ENCODE measurements around the gene BACE2.
"Not testable (repeated sequence)": the region's sequence is repeated elsewhere in the genome, so short reads cannot be mapped to it uniquely, and the experiment has no call there.

BACE2 gene

DNA sequence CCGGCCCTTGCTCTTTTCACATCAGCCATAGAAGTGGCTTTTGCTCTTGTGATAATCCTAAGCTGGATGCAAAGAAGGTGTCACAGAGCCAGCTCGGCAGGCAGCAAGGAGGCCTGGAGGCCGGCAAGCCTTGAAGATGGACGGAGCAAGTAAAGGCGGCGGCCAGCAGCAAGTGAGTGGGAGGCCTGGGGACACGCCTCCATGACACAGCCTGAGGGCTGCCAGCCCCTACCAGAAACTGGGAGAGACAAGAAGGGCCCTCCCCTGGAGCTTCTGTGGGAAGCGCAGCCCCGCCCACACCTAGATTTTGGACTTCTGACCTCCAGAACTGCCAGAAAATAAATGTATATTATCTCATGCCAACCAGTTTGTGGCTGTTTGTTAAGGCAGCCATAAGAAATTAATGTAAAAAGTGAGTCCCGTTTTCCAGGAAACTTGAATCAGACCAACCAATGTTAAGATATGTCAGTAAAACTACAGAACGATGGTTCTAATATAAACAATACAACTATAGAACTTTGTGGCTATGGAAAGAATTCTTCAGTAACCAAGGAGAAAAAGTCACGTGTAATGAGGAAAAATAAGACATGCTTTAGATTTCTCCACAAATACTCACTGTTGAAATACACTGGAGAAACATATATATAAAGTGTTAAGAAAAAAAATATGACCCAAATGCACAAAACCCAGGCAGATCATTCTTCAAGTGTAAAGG, 49.9 kb downstream of the BACE2 start:
- DNase-seq: no peak

DNA sequence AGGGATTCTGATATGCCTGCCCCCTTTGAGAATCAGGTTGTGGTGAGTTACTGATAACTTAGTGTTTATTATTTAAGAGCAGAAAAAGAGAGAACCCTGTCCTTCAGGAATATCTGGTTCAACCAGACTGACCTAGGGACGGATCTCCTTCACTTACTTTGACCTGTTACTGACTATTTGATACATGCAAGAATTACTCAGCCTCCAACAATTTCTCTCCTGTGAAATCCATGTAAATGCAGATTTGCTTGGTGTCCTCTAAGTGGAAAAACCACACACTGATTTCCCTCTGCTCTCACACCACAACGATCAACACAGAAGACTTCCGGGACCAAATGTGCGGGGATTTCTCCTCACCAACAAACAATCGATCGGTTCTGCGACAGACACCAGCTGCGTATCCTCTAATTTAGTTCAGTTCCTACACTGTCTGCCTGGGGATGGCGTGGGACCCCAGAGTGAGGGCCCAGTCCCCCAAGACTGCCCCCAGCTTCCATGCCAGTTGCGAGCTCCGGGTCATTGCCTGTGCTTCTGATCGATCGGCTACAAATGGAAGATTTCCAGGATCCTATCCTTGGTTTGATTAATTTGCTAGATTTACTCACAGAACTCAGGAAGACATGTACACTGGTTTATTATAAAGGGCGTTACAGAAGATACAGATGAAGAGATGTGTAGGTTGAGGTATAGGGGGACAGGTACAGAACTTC, 51.7 kb downstream of the BACE2 start:
- no peak for DNase-seq

DNA sequence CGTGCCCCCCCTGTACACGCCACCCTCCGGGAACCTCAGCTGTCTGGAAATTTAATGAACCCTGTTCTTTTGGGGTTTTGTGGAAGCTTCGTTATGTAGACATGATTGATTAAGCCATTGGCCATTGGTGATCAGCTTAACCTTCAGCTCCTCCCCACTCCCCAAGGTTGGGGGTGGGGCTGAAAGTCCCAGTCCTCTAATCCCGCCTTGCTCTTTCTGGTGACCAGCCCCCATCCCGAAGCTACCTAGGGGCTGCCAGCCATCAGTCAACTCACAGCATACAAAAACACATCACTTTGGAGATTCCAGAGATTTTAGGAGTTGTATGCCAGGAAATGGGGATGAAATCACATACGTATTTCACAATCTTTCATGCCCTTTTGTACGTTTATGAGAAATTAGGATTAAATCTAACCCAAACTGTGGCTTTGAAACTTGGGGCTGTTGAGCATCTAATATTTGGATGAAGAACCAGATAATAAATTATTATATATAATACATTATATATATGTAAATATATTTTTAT, 52.3 kb downstream of the BACE2 start:
- no peak for DNase-seq

DNA sequence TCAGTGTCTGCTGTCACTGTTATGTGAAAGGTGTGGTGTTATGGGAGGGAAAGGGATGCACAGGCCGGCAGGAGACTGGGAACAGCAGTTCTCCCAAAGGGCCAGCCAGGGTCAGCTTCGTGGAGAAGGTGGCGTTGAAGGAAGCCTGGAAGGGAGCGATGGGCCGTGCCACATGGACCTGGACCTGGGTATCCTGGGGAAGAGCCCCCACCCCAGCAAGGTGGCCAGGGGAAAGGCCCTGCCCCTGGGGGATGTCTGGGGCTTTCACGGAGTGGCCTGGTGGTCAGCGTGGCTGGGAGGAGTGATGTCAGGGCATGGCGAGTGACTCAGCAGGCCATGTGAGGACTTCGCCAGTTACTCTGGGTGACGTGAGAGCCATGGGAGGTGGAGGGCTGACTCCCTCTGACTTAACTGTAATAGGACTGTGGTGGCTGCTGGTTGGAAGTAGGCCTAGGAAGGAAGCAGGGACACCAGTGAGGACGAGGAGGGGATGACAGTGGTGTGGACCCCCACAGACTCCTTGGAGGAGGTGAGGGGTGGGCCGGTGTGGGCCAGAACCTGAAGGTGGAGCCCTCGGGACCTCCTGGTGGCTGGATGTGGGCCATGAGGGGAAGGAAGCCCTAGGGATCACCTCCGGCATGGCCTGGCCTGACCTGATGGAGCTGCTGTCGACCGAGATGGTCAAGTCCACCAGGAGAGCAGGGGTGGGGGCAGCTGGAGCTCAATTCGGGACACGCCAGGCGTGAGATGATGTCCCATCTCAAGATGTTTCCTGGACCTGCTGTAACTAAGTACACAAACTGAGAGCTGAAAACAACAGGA, 54.5 kb downstream of the BACE2 start:
- no peak for DNase-seq

GRCh38 chr21:41226853-41227252, 58.9 kb downstream of the BACE2 start:
- no peak for DNase-seq

- no peak for DNase-seq
These were observed 59.5 kb downstream of the BACE2 start for GRCh38 chr21:41227357-41228005.

GRCh38 chr21:41228006-41228370, 60.0 kb downstream of the BACE2 start:
- DNase-seq: no peak

DNA sequence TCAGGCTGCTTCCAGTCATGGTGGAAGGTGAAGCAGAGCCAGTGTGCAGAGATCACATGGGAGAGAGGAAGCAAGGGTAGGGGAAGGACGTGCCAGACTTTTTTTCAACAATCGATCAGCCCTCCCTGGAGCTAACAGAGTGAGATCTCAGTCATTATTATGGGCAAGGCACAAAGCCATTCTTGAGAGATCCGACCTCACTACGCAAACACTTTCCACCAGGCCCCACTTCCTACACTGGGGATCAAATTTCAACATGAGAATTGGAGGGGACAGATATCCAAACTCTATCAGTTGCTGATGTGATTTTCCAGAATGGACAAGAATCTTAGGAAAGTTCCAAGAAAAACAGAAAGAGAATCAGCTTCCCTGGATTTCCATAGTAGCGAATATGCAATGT, 60.5 kb downstream of the BACE2 start:
- DNase-seq: no peak

DNA sequence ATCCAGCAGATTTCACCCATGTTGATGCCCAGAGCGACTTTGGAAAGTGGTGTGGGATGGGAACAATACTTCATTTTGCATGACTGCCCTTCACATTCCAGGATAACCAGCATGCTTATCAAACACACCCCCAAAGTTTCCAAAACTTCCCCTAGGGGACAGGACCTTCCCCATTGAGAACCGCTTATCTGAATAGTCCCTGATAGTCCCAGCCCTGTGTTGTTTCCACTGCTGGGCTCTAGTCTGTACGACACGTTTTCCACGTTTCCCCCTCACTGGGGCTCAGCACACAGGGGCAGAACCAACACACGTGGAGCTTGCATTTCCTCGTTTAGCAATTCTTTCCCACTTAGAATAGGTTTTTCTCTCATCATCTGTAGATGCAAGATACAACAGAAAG, 61.0 kb downstream of the BACE2 start:
- DNase-seq: no peak

GRCh38 chr21:41229509-41230248, 61.7 kb downstream of the BACE2 start:
- DNase-seq: no peak

GRCh38 chr21:41230497-41230896, 62.5 kb downstream of the BACE2 start:
- DNase-seq: no peak

GRCh38 chr21:41231060-41231459, 63.1 kb downstream of the BACE2 start:
- no peak for DNase-seq

- no peak for DNase-seq
These were observed 64.1 kb downstream of the BACE2 start for GRCh38 chr21:41232013-41232412.

DNA sequence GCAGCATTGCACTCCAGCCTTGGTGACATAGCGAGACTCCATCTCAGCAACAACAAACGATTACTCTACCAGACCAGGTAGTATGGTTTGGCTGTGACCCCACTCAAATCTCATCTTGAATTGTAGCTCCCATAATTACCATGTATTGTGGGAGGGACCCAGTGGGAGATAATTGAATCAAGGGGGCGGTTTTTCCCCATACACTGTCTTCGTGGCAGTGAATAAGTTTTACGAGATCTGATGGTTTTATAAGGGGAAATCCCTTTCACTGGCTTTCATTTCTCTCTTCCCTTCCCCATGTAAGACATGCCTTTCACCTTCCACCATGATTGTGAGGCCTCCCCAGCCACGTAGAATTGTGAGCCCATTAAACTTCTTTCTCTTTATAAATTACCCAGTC, 66.0 kb downstream of the BACE2 start:
- no peak for DNase-seq

DNA sequence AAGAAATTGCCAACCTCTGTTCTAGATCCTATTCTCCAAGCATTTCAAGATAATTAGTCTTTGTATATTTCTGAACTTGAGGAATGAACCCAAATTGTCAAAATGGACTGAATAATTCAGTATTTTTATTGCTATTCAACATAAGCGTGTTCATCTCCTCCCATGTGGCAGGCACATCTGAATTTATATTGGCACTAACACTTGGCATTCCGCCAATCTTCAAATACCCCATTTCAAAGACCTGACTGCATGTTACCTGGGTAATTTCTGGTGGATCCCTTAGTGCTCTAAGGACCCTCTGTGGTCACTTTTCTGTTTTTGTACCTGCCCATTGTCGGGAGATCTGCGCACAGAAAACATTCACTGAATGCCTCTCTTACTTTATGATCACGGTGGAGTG, 66.6 kb downstream of the BACE2 start:
- DNase-seq: no peak

DNA sequence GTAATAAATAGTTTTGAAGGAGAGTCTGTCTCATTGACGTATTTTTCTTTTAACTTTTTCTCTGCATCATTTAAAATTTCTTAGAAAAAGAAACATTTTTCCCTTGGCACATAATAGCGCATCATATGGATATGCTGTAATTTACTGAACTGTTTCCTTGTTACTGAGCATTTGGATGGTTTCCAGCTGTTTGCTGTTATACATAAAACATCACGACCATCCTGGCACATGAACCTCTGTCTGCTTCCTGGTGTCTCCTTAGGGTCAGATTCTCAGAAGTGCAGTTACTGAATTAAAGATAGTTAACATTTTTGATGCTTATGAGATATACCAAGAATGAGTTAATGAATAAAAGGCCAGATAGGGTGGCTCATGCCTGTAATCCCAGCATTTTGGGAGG, 67.2 kb downstream of the BACE2 start:
- DNase-seq: no peak

- DNase-seq: no peak
These were observed 68.5 kb downstream of the BACE2 start for GRCh38 chr21:41236352-41236973.

GRCh38 chr21:41238081-41238796, 70.3 kb downstream of the BACE2 start:
- DNase-seq: not testable (repeated sequence)

DNA sequence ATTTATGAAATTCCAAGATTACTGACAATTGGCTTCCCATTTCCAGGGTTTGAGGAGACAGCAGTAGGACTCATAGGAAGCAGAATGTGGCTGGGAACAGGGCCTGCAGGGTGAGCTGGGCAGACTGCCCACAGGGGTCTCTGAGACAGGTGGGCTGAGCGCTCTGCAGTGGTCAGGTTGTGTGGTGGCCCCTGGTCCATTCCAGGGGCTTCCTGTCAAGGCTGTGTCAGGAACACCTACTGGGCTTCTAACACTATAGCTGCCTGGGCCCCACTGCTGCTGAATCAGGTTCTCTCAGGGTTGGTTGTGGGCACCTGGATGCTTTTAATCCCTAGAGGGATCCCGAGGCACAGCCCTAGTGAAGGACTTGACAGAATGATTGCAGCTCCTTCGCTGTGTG, 72.1 kb downstream of the BACE2 start:
- no peak for DNase-seq

DNA sequence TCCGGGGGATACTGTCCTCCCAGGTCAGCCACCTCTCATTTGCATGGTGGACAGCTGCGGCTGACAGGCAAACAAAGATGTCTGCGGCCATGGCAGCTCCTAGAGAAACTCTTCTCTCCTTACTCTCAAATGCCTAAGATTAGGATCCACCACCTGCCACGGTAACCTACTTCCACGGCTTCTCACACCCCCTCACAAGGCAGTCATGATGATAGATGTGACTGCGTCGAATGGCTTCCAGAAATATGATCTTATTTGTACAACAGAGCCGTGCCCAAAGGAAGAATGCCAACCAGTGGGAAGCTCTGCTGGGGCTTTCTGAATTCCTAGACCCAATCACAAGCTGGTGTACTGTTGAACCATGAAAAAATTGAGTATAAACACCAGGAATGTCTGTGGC, 73.4 kb downstream of the BACE2 start:
- DNase-seq: no peak

DNA sequence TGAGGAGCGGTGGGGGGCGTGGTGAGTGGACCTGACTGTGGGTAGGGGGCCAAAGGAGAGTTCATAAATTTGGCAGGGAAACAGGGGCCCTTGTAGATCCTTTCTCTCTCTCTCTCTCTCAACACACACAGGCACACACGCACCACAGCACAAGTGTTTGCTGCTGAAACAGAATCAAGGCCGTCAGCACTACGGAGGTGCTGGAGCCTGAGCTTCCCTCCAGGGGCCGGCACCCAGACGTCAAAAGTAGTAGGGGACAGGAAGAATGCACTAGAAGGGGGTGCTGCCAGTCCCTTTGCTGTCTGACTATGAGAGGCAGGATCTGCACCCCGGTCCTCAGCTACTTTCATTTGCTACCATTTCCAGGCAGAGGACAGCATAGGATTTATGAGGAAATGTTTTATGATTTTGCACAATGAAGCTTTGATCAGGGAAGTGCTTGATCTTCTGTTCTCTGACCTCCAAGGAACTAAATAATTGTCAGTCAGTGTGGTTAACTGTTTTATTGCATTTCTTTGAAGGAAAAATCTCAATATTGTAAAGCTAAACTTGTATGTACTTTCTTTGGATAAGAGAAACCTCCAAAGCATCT, 74.4 kb downstream of the BACE2 start:
- DNase-seq: no peak

Measured in eye (tissue), 1 donor.